PC-9 (cell line): ENCODE measurements around the gene SYNJ2. TPM values are rescaled to one million over a fixed set of nuclear protein-coding genes. Genes with fewer than 3 reads are reported as not detected.

Source experiments
- BruUV-seq: library from RNA; stranded (reverse); fragments of 400-500 nt; replicated peaks from 2 replicates; lab custom pipeline; 2021; lab: Mats Ljungman, UMichigan
- CTCF ChIA-PET: fragments of 300-600 bp; sonication (Branson Sonifier 250); formaldehyde crosslinking; loops from one replicate; lab custom pipeline; 2022; ENCODE audit warnings: antibody characterized with exemption; lab: Charles Lee
- POLR2A ChIA-PET: fragments of 300-600 bp; sonication (Branson Sonifier 250); formaldehyde crosslinking; loops from one replicate; lab custom pipeline; 2022; ENCODE audit warnings: antibody characterized with exemption; ENCODE audit not compliant: unreplicated experiment; lab: Charles Lee
- DNase-seq, 2 experiments: peaks; one replicate each; pipeline versions ENCODE4 v3.0.0 to v3.0.0-alpha.2; 2015 to 2022; ENCODE audit warnings: mixed read lengths in 1 of 2
- H2AFZ ChIP-seq: fragments of 200-600 bp; sonication (generic); 2 replicates; pipeline ENCODE4 v1.8.1; 2017; ENCODE audit warnings: antibody characterized with exemption
- H3F3A ChIP-seq: fragments of 200-600 bp; sonication (generic); 2 replicates; pipeline ENCODE4 v1.8.1; 2017; ENCODE audit warnings: antibody characterized with exemption, mild to moderate bottlenecking, low read depth; ENCODE audit not compliant: insufficient read depth
- H3K27ac ChIP-seq: fragments of 200-600 bp; sonication (generic); 2 replicates; pipeline ENCODE4 v1.6.1; 2016; ENCODE audit warnings: mixed run types
- H3K27me3 ChIP-seq: fragments of 200-600 bp; sonication (generic); 2 replicates; pipeline ENCODE4 v1.6.1; 2016; ENCODE audit warnings: low read depth, mixed run types; ENCODE audit not compliant: insufficient read depth
- H3K36me3 ChIP-seq: fragments of 200-600 bp; sonication (generic); 2 replicates; pipeline ENCODE4 v1.6.1; 2016; ENCODE audit warnings: low read depth, mixed run types
- H3K4me1 ChIP-seq: fragments of 200-600 bp; sonication (generic); replicated peaks from 2 replicates; pipeline ENCODE4 v1.6.1; 2016; ENCODE audit warnings: mixed run types; ENCODE audit not compliant: insufficient read depth
- H3K4me2 ChIP-seq: fragments of 200-600 bp; sonication (generic); 2 replicates; pipeline ENCODE4 v1.6.1; 2017; ENCODE audit warnings: mixed run types
- H3K4me3 ChIP-seq: fragments of 200-600 bp; sonication (generic); 2 replicates; pipeline ENCODE4 v1.6.1; 2016; ENCODE audit warnings: mixed run types
- H3K79me2 ChIP-seq: fragments of 200-600 bp; sonication (generic); 2 replicates; pipeline ENCODE4 v1.6.1; 2017; ENCODE audit warnings: low read depth, mixed run types
- H3K9me2 ChIP-seq: fragments of 200-600 bp; sonication (generic); 2 replicates; pipeline ENCODE4 v1.8.1; 2017; ENCODE audit warnings: mild to moderate bottlenecking; ENCODE audit not compliant: insufficient read depth
- H3K9me3 ChIP-seq: fragments of 200-600 bp; sonication (generic); 2 replicates; pipeline ENCODE4 v1.8.1; 2016; ENCODE audit warnings: low read depth; ENCODE audit not compliant: insufficient read depth
- H4K20me1 ChIP-seq: fragments of 200-600 bp; sonication (generic); 2 replicates; pipeline ENCODE4 v1.8.1; 2017; ENCODE audit not compliant: insufficient read depth
- EZH2 ChIP-seq: fragments of 200-600 bp; sonication (generic); IDR thresholded peaks from 2 replicates; pipeline ENCODE4 v1.8.0; 2017; ENCODE audit warnings: antibody characterized with exemption, low read depth
- intact Hi-C: fragments of 100-400 bp; cut with micrococcal nuclease; formaldehyde crosslinking; loops from one replicate; pipeline ENCODE4 v1.10.0; 2022; ENCODE audit not compliant: unreplicated experiment
- total RNA-seq: library from RNA; stranded (reverse); gene quantifications from 2 replicates; pipeline ENCODE4 v1.2.3, GENCODE V29; 2021
- TF ChIP-seq, protein P1 (sequence below): fragments of 200-600 bp; sonication (generic); conservative IDR thresholded peaks from 2 replicates; pipeline ENCODE4 v1.6.1; 2017; ENCODE audit warnings: mixed run types, antibody characterized with exemption, mild to moderate bottlenecking, moderate library complexity

Gene SYNJ2
- total RNA-seq, 1 experiment from 2014 or later: 30.3 TPM

DNA sequence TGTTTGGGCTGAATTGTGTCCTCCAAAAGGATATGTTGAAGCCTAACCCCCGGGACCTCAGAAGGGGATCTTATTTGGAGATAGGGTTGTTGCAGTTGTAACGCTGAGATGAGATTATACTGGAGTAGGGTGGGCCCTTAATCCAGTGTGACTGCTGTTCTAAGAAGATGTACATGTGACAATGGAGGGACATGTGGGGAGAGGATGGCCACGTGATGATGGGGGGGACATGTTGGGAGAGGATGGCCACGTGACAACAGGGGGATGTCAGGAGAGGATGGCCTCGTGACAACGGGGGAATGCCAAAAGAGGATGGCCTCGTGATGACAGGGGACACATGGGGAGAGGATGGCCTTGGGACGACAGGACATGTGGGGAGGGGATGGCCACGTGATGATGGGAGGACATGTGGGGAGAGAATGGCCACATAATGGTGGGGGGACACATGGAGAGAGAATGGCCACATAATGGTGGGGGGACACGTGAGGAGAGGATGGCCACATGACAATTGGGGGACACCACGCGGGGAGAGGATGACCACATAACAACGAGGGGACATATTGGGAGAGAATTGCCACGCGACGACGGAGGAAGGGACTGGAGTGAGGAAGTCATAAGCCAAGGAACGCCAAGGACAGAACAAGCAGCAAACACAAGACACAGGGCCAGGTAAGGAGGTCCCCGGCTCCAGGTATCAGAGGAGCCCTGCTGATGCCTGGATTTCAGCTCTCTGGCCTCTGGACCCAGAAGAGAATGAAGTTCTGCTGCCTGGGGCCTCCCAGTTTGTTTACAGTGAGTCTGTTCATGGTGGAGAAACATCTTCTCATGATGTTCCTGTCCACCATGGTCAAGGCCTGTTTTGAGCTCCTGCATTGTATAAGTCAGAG, 29.2 kb downstream of the SYNJ2 start:
- Histone ChIP-seq H3K4me3 (no peak overlapping the region), H4K20me1 (0 out of 2 replicates have a peak, but pooled peaks cover 4% of the 10 kb centered on the region)
- CTCF ChIA-PET: no interaction called here

DNA sequence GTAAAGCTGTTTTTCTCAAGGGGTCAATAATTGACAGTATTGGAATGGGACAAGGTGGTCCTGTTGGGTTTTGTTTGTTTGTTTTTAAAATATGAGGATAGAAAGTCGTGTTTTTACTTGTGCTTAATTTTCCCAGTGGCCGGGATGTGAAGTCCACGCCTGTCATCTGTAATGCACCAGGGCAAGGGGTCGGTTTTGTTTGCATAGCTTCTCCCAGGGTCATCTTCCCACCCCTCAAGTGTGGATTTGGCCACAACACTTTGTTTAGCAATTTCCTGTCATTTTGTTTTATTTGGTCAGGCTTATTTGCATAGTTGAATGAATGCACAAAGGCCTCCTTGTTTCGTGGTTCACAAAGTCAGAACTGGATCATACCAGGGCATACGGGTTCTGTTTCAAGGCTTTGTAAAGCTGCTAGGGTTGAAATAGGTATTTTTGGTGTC, 29.8 kb downstream of the SYNJ2 start:
- Histone ChIP-seq H3F3A (peaks cover 14% of the 10 kb centered on the region; the same call in 1 of the 2 replicates), H3K4me1 (peaks cover 37% of the 10 kb centered on the region), H3K4me2 (peak overlapping the region; percentile 26; the same call in 1 of the 2 replicates), H3K9me2 (no peaks in the 10 kb centered on the region), H3K79me2 (peaks cover 83% of the 10 kb centered on the region), H3K27me3 (no peaks in the 10 kb centered on the region), H3K9me3 (no peaks in the 10 kb centered on the region), H3K4me3 (no peak overlapping the region), H2AFZ (no peak overlapping the region), H4K20me1 (0 out of 2 replicates have a peak, but pooled peaks cover 4% of the 10 kb centered on the region), H3K27ac (no peak overlapping the region), H3K36me3 (no peaks in the 10 kb centered on the region)
- intact Hi-C loops: no loop called here
- ChIA-PET CTCF (no interaction called here), POLR2A (no interaction called here)
- no TSS peak for BruUV-seq
- DNase-seq: no peak
- no peak for TF ChIP-seq EZH2
- TF ChIP-seq, protein P1, sequence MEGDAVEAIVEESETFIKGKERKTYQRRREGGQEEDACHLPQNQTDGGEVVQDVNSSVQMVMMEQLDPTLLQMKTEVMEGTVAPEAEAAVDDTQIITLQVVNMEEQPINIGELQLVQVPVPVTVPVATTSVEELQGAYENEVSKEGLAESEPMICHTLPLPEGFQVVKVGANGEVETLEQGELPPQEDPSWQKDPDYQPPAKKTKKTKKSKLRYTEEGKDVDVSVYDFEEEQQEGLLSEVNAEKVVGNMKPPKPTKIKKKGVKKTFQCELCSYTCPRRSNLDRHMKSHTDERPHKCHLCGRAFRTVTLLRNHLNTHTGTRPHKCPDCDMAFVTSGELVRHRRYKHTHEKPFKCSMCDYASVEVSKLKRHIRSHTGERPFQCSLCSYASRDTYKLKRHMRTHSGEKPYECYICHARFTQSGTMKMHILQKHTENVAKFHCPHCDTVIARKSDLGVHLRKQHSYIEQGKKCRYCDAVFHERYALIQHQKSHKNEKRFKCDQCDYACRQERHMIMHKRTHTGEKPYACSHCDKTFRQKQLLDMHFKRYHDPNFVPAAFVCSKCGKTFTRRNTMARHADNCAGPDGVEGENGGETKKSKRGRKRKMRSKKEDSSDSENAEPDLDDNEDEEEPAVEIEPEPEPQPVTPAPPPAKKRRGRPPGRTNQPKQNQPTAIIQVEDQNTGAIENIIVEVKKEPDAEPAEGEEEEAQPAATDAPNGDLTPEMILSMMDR: no peak

More for the DNA sequence above, 29.2 kb downstream of the SYNJ2 start:
- Histone ChIP-seq H3K27ac (no peak overlapping the region), H2AFZ (no peak overlapping the region), H3K27me3 (no peaks in the 10 kb centered on the region), H3K9me3 (no peaks in the 10 kb centered on the region), H3F3A (peaks cover 12% of the 10 kb centered on the region; the same call in 1 of the 2 replicates), H3K9me2 (no peaks in the 10 kb centered on the region), H3K4me2 (peak overlapping the region; percentile 26; the same call in 1 of the 2 replicates), H3K4me1 (peaks cover 37% of the 10 kb centered on the region), H3K79me2 (peaks cover 87% of the 10 kb centered on the region), H3K36me3 (no peaks in the 10 kb centered on the region)
- TF ChIP-seq EZH2: no peak
- TF ChIP-seq, protein P1: no peak
- intact Hi-C loops: no loop called here
- POLR2A ChIA-PET: no interaction called here
- DNase-seq: no peak
- BruUV-seq: no TSS peak

DNA sequence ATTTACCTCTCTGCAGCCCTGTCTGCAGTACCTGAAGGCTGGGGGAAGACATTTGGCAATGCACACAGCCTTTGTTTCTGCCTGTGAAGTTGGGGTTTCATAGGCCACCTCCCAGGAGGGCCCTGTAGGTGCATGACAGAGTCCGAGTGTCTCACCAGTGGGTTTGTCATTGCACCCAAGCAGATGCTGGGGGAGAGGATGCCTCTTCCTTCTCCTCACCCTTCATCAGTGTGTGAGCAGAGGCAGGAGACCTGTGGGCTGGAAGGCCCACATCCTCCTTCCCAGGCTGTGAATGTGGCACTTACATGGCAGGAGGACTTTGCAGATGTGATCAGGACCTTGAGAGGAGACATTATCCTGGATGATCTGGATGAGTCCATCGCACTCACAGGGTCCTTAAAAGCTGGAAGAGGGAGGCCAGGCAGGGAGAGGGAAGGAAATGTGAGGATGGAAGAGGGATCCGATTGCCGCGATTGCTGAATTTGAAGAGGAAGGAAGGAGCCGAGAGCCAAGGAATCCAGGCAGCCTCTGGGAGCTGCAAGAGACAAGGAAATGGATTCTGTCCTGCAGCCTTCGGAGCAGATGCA, 30.4 kb downstream of the SYNJ2 start:
- H3K9me2 ChIP-seq: no peaks in the 10 kb centered on the region
- H4K20me1 ChIP-seq: 0 out of 2 replicates have a peak, but pooled peaks cover 4% of the 10 kb centered on the region
- H3K9me3 ChIP-seq: no peaks in the 10 kb centered on the region
- peaks cover 77% of the 10 kb centered on the region for H3K79me2 ChIP-seq
- no peak overlapping the region for H2AFZ ChIP-seq
- peaks cover 37% of the 10 kb centered on the region for H3K4me1 ChIP-seq
- no peak overlapping the region for H3K27ac ChIP-seq
- no peak overlapping the region for H3K4me3 ChIP-seq
- intact Hi-C loops: loop anchor here (1.0 kb wide), 1 partner anchor 48 kb away; no protein-coding TSS in a partner anchor
- H3K36me3 ChIP-seq: no peaks in the 10 kb centered on the region
- no peaks in the 10 kb centered on the region for H3K27me3 ChIP-seq
- POLR2A ChIA-PET: no interaction called here
- BruUV-seq: no TSS peak
- DNase-seq: no peak
- no peak for TF ChIP-seq EZH2
- TF ChIP-seq, protein P1: no peak
- CTCF ChIA-PET: no interaction called here
- H3F3A ChIP-seq: peaks cover 14% of the 10 kb centered on the region; the same call in 1 of the 2 replicates
- H3K4me2 ChIP-seq: peak overlapping the region; percentile 26; the same call in 1 of the 2 replicates
